ENCODE data around the gene PUM2.

The PUM2 gene

DNA sequence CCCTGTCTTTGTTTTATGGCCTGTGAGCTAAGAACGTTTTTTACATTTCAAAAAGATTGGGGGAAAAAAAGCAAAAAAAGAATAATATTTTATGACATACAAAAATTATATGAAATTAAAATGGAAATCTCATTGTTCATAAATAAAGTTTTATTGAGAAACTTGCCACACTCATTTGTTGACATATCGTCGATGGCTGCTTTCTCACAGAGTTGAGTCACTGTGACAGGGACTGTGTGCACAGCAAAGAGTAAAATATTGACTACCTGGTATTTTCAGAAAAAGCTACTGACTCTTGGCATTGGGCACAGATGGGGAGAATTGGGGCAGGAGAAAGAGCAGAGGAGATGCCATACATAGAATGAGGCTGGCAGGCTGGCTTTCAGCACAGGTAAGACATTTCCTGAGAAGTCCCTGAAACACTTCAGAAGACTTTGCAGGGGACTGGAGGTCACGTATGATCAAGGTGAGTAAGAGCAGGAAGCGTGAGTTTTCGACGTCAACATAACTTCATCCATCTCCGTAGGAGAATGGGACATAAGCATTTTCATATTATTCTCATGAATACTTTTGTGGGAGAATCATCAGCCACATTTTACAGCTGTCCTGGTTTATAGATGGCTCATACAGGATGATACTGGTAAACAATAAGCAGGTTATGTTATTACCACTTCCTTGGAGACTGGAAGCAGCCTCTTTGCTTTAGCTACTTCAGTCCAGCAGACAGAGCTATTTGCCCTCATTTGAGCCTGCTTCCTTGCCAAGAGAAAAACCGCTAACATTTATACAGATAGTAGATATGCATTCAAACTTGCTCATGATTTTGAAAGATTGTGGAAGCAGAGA lies 32.5 kb upstream of the PUM2 start:
- H3K9me3 ChIP-seq (ENCODE audit: insufficient read depth, low read length): no peaks in the 10 kb centered on the region
- no peaks in the 10 kb centered on the region for H3K79me2 ChIP-seq (ENCODE audit: insufficient read depth, low read length)
- no peak overlapping the region for H2AFZ ChIP-seq (ENCODE audit: low read depth, low read length, severe bottlenecking)
- H4K20me1 ChIP-seq (ENCODE audit: low read depth, low read length): no peaks in the 10 kb centered on the region
- no peak overlapping the region for H3K27ac ChIP-seq (ENCODE audit: low read depth, low read length)
- H3K4me3 ChIP-seq (ENCODE audit: insufficient read depth, low read length, poor library complexity, severe bottlenecking): no peak overlapping the region
- no peaks in the 10 kb centered on the region for H3K9me2 ChIP-seq (replicated peaks; ENCODE audit: insufficient read depth, low read length)
- no peaks in the 10 kb centered on the region for H3K36me3 ChIP-seq (ENCODE audit: low read length)
- H3K9ac ChIP-seq (ENCODE audit: low read length): no peak overlapping the region
- no peak overlapping the region for H3K4me2 ChIP-seq (ENCODE audit: low read depth, low read length, poor library complexity, severe bottlenecking)
- no peaks in the 10 kb centered on the region for H3F3A ChIP-seq (ENCODE audit: insufficient read depth)
- H3K27me3 ChIP-seq (ENCODE audit: low read length): no peaks in the 10 kb centered on the region
- TF ChIP-seq EZH2phosphoT487 (conservative IDR thresholded peaks at IDR 0.05; ENCODE audit: low read length): no peak
- TF ChIP-seq, protein P1, sequence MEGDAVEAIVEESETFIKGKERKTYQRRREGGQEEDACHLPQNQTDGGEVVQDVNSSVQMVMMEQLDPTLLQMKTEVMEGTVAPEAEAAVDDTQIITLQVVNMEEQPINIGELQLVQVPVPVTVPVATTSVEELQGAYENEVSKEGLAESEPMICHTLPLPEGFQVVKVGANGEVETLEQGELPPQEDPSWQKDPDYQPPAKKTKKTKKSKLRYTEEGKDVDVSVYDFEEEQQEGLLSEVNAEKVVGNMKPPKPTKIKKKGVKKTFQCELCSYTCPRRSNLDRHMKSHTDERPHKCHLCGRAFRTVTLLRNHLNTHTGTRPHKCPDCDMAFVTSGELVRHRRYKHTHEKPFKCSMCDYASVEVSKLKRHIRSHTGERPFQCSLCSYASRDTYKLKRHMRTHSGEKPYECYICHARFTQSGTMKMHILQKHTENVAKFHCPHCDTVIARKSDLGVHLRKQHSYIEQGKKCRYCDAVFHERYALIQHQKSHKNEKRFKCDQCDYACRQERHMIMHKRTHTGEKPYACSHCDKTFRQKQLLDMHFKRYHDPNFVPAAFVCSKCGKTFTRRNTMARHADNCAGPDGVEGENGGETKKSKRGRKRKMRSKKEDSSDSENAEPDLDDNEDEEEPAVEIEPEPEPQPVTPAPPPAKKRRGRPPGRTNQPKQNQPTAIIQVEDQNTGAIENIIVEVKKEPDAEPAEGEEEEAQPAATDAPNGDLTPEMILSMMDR (IDR thresholded peaks at IDR 0.05; ENCODE audit: insufficient read depth, low read length, poor library complexity, severe bottlenecking): no peak

GRCh38 chr2:20381457-20381856 lies 30.8 kb upstream of the PUM2 start:
- Histone ChIP-seq H3K27ac (ENCODE audit: low read depth, low read length) (no peak overlapping the region), H4K20me1 (ENCODE audit: low read depth, low read length) (no peaks in the 10 kb centered on the region), H3K4me3 (ENCODE audit: insufficient read depth, low read length, poor library complexity, severe bottlenecking) (no peak overlapping the region), H3F3A (ENCODE audit: insufficient read depth) (no peaks in the 10 kb centered on the region), H3K27me3 (ENCODE audit: low read length) (no peaks in the 10 kb centered on the region), H3K9me2 (replicated peaks; ENCODE audit: insufficient read depth, low read length) (no peaks in the 10 kb centered on the region), H2AFZ (ENCODE audit: low read depth, low read length, severe bottlenecking) (no peak overlapping the region), H3K36me3 (ENCODE audit: low read length) (no peaks in the 10 kb centered on the region), H3K9me3 (ENCODE audit: insufficient read depth, low read length) (no peaks in the 10 kb centered on the region), H3K4me2 (ENCODE audit: low read depth, low read length, poor library complexity, severe bottlenecking) (no peak overlapping the region), H3K9ac (ENCODE audit: low read length) (no peak overlapping the region), H3K79me2 (ENCODE audit: insufficient read depth, low read length) (no peaks in the 10 kb centered on the region)
- TF ChIP-seq EZH2phosphoT487 (conservative IDR thresholded peaks at IDR 0.05; ENCODE audit: low read length): no peak
- TF ChIP-seq, protein P1 (IDR thresholded peaks at IDR 0.05; ENCODE audit: insufficient read depth, low read length, poor library complexity, severe bottlenecking): no peak

DNA sequence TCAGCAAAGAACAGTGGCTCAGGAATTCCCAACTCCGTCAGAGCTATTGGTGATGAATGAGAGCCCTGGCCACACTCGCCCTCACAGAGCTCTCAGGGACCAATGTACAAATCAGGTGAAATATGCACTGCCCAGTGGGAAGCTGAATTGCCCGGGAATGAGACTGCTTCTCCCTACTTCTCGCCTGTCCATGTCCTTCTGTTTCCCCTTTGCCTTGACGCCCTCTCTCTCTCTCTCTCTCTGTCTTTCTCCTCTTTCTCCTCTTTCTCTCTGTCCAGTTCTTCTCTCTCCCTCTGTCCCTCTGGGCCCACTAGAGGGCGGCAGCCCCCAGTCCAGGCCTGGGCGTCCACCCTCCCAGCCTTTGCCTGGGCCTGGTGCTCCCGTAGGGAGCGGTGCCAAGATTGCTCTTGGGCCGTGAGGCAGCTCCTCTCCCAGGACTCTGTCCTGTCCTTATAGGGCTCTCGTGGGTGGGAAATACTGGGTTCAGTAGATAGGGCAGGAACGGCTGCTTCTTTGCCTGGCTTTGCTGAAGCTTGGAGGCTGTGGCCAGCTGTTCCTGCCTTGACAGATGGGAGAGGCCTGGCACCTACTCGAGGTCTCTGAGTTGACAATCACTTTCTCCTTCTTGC lies 28.4 kb upstream of the PUM2 start:
- H3F3A ChIP-seq (ENCODE audit: insufficient read depth): no peaks in the 10 kb centered on the region
- no peaks in the 10 kb centered on the region for H3K9me2 ChIP-seq (replicated peaks; ENCODE audit: insufficient read depth, low read length)
- H3K27me3 ChIP-seq (ENCODE audit: low read length): no peaks in the 10 kb centered on the region
- H3K9ac ChIP-seq (ENCODE audit: low read length): no peak overlapping the region
- no peak overlapping the region for H3K4me2 ChIP-seq (ENCODE audit: low read depth, low read length, poor library complexity, severe bottlenecking)
- no peak overlapping the region for H3K27ac ChIP-seq (ENCODE audit: low read depth, low read length)
- no peaks in the 10 kb centered on the region for H3K9me3 ChIP-seq (ENCODE audit: insufficient read depth, low read length)
- no peak overlapping the region for H2AFZ ChIP-seq (ENCODE audit: low read depth, low read length, severe bottlenecking)
- no peaks in the 10 kb centered on the region for H3K79me2 ChIP-seq (ENCODE audit: insufficient read depth, low read length)
- no peaks in the 10 kb centered on the region for H4K20me1 ChIP-seq (ENCODE audit: low read depth, low read length)
- TF ChIP-seq EZH2phosphoT487 (conservative IDR thresholded peaks at IDR 0.05; ENCODE audit: low read length): no peak
- TF ChIP-seq, protein P1 (IDR thresholded peaks at IDR 0.05; ENCODE audit: insufficient read depth, low read length, poor library complexity, severe bottlenecking): no peak
- H3K4me3 ChIP-seq (ENCODE audit: insufficient read depth, low read length, poor library complexity, severe bottlenecking): no peak overlapping the region
- H3K36me3 ChIP-seq (ENCODE audit: low read length): no peaks in the 10 kb centered on the region
